Epithelial cell of esophagus (primary cell): ENCODE results near the gene DNAJB6.

Source experiments
- DNase-seq: peaks from one replicate; pipeline ENCODE4 v3.0.0; 2010; ENCODE audit warnings: low read depth
- H3K4me3 ChIP-seq: 2 replicates; pipeline ENCODE4 v1.5.1; 2011; ENCODE audit warnings: mild to moderate bottlenecking, low read length, control low read depth
- CTCF ChIP-seq: IDR thresholded peaks from 2 replicates; pipeline ENCODE4 v1.5.1; 2011; ENCODE audit warnings: low read depth, mild to moderate bottlenecking, low read length, control low read depth, inconsistent platforms; ENCODE audit not compliant: insufficient read depth; ENCODE audit errors: missing control alignments

DNAJB6 gene

GRCh38 chr7:157396316-157397035 lies 59.7 kb downstream of the DNAJB6 start:
- H3K4me3 ChIP-seq: no peak overlapping the region
- no peak for DNase-seq
- no peak for TF ChIP-seq CTCF

- no peak for TF ChIP-seq CTCF
- H3K4me3 ChIP-seq: no peak overlapping the region
These were observed 60.4 kb downstream of the DNAJB6 start for GRCh38 chr7:157397036-157397720.

GRCh38 chr7:157397731-157398691 lies 61.2 kb downstream of the DNAJB6 start:
- peak; percentile 57 for DNase-seq
- H3K4me3 ChIP-seq: no peak overlapping the region

More at GRCh38 chr7:157397036-157397720, 60.4 kb downstream of the DNAJB6 start:
- no peak for DNase-seq

GRCh38 chr7:157399086-157399687 lies 62.4 kb downstream of the DNAJB6 start:
- no peak for DNase-seq
- TF ChIP-seq CTCF: no peak
- no peak overlapping the region for H3K4me3 ChIP-seq

More at GRCh38 chr7:157397731-157398691, 61.2 kb downstream of the DNAJB6 start:
- peak; percentile 61 for TF ChIP-seq CTCF

- no peak for TF ChIP-seq CTCF
- no peak overlapping the region for H3K4me3 ChIP-seq
- no peak for DNase-seq
These were observed 63.5 kb downstream of the DNAJB6 start for GRCh38 chr7:157400171-157400860.
